ENCODE results near the gene C2orf92.

The C2orf92 gene

GRCh38 chr2:97742381-97742847, 72.9 kb downstream of the C2orf92 start:
- DNase-seq (ENCODE audit: low read depth in 3 of 3, low spot score in 1 of 3) = no peak

- DNase-seq (ENCODE audit: low read depth in 3 of 3, low spot score in 1 of 3) = no peak
Observed at GRCh38 chr2:97743913-97744312, 74.4 kb downstream of the C2orf92 start.

DNA sequence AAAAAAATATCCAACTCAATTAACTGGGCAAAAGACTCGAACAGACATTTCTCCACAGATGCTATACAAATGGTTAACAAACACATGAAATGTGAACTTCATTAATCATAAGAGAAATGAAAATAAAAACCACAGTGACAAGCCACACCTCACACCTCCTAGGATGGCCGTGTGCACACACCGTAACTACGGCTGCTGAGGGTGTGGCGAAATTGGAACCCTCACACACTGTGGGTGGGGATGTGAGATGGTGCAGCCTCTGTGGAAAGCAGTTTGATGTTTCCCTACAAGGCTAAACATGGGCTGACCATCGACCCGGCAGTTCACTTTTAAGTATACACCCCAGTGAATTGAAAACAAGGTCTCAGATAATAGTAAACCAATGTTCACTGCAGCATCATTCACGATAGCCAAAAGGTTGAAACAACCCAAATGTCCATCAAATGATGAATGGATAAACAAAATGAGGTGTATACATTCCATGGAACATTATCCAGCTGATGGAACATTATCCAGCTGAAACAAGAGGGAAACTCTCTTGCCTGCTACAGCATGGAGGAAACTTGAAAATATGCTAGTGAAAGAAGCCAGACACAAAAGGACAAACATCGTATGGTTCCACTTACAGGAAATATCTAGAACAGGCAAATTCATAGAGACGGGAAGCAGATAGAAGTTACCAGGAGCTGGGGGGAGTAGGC, 76.1 kb downstream of the C2orf92 start:
- DNase-seq (ENCODE audit: low read depth in 3 of 3, low spot score in 1 of 3) = peak in 1 of 3 donors; percentile 27

GRCh38 chr2:97747285-97747684, 77.8 kb downstream of the C2orf92 start:
- DNase-seq (ENCODE audit: low read depth in 3 of 3, low spot score in 1 of 3) = no peak

GRCh38 chr2:97747716-97748115, 78.2 kb downstream of the C2orf92 start:
- no peak for DNase-seq (ENCODE audit: low read depth in 3 of 3, low spot score in 1 of 3)

DNA sequence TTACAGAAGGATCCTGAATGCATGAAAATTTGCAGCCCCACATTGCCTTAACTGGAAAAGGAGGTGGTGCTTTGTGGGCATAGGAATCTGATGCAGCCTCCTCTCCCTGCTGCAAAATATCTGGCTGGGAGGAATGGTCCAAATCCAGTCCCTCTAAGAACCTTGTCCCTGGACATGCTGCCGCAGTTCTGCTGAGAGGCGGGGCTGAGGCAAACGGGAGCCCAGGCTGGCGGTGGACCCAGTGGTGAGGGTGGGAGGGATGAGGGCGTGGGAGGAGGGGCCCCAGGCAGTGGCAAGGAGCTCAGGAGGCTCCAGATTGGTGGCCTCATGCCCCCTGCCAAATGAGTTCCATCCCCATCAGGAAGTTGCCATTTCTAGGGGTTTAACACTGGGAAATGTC, 80.1 kb downstream of the C2orf92 start:
- no peak for DNase-seq (ENCODE audit: low read depth in 3 of 3, low spot score in 1 of 3)

DNA sequence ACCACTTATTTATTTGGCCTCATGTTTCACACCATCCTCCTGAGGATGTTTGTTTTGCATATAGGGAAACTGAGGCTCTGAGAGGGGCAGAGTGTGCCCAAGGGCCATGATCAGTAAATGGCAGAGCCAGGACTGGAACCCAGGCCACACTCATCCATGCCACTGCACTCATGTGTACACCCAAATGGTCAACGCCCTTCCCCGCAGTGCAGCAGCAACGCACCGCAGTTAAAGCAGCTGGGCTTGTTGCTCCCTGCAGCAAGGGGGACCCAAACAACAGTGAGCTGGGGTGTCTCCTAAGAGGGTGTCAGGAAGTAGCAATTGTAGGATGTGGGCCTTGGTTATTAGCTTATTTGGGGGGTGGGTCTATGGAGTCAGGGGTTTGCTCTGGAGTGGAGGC, 80.5 kb downstream of the C2orf92 start:
- no peak for DNase-seq (ENCODE audit: low read depth in 3 of 3, low spot score in 1 of 3)

DNA sequence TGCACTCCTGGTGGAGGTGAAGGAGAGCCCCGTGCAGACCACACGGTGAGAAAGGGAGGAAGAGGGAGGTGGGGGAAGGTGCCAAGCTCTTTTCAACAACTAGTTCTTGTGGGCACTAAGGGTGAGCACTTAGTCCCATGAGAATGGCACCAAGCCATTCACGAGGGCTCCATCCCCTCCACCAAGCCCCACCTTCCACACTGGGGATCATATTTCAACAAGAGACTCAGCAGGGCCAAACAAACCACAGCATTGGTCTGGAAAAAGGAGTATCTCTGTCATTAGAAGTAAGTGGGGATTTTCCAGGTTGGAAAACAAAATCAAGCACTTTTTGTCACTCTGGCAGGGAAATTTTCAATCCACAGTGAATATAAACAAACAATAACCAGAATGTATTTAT, 82.2 kb downstream of the C2orf92 start:
- DNase-seq (ENCODE audit: low read depth in 3 of 3, low spot score in 1 of 3) = no peak

Measured in stimulated activated CD4-positive, alpha-beta T cell treated with anti-CD3 and anti-CD28 coated beads, TNF-alpha, amount 100 ng/mL, for 1 hour (primary cell).